PC-9 (cell line): Measurements from ENCODE around the gene METTL22. TPM values are rescaled to one million over a fixed set of nuclear protein-coding genes. Genes with fewer than 3 reads are reported as not detected.
"Not testable (repeated sequence)": the region's sequence is repeated elsewhere in the genome, so short reads cannot be mapped to it uniquely, and the experiment has no call there.

Experiments used
- BruUV-seq: library from RNA; stranded (reverse); fragments of 400-500 nt; replicated peaks from 2 replicates; lab custom pipeline; 2021; lab: Mats Ljungman, UMichigan
- CTCF ChIA-PET: fragments of 300-600 bp; sonication (Branson Sonifier 250); formaldehyde crosslinking; loops from one replicate; lab custom pipeline; 2022; ENCODE audit warnings: antibody characterized with exemption; lab: Charles Lee
- POLR2A ChIA-PET: fragments of 300-600 bp; sonication (Branson Sonifier 250); formaldehyde crosslinking; loops from one replicate; lab custom pipeline; 2022; ENCODE audit warnings: antibody characterized with exemption; ENCODE audit not compliant: unreplicated experiment; lab: Charles Lee
- DNase-seq, 2 experiments: peaks; one replicate each; pipeline versions ENCODE4 v3.0.0 to v3.0.0-alpha.2; 2015 to 2022; ENCODE audit warnings: mixed read lengths in 1 of 2
- H2AFZ ChIP-seq: fragments of 200-600 bp; sonication (generic); 2 replicates; pipeline ENCODE4 v1.8.1; 2017; ENCODE audit warnings: antibody characterized with exemption
- H3F3A ChIP-seq: fragments of 200-600 bp; sonication (generic); 2 replicates; pipeline ENCODE4 v1.8.1; 2017; ENCODE audit warnings: antibody characterized with exemption, mild to moderate bottlenecking, low read depth; ENCODE audit not compliant: insufficient read depth
- H3K27ac ChIP-seq: fragments of 200-600 bp; sonication (generic); 2 replicates; pipeline ENCODE4 v1.6.1; 2016; ENCODE audit warnings: mixed run types
- H3K27me3 ChIP-seq: fragments of 200-600 bp; sonication (generic); 2 replicates; pipeline ENCODE4 v1.6.1; 2016; ENCODE audit warnings: low read depth, mixed run types; ENCODE audit not compliant: insufficient read depth
- H3K36me3 ChIP-seq: fragments of 200-600 bp; sonication (generic); 2 replicates; pipeline ENCODE4 v1.6.1; 2016; ENCODE audit warnings: low read depth, mixed run types
- H3K4me1 ChIP-seq: fragments of 200-600 bp; sonication (generic); replicated peaks from 2 replicates; pipeline ENCODE4 v1.6.1; 2016; ENCODE audit warnings: mixed run types; ENCODE audit not compliant: insufficient read depth
- H3K4me2 ChIP-seq: fragments of 200-600 bp; sonication (generic); 2 replicates; pipeline ENCODE4 v1.6.1; 2017; ENCODE audit warnings: mixed run types
- H3K4me3 ChIP-seq: fragments of 200-600 bp; sonication (generic); 2 replicates; pipeline ENCODE4 v1.6.1; 2016; ENCODE audit warnings: mixed run types
- H3K79me2 ChIP-seq: fragments of 200-600 bp; sonication (generic); 2 replicates; pipeline ENCODE4 v1.6.1; 2017; ENCODE audit warnings: low read depth, mixed run types
- H3K9me2 ChIP-seq: fragments of 200-600 bp; sonication (generic); 2 replicates; pipeline ENCODE4 v1.8.1; 2017; ENCODE audit warnings: mild to moderate bottlenecking; ENCODE audit not compliant: insufficient read depth
- H3K9me3 ChIP-seq: fragments of 200-600 bp; sonication (generic); 2 replicates; pipeline ENCODE4 v1.8.1; 2016; ENCODE audit warnings: low read depth; ENCODE audit not compliant: insufficient read depth
- H4K20me1 ChIP-seq: fragments of 200-600 bp; sonication (generic); 2 replicates; pipeline ENCODE4 v1.8.1; 2017; ENCODE audit not compliant: insufficient read depth
- EZH2 ChIP-seq: fragments of 200-600 bp; sonication (generic); IDR thresholded peaks from 2 replicates; pipeline ENCODE4 v1.8.0; 2017; ENCODE audit warnings: antibody characterized with exemption, low read depth
- intact Hi-C: fragments of 100-400 bp; cut with micrococcal nuclease; formaldehyde crosslinking; loops from one replicate; pipeline ENCODE4 v1.10.0; 2022; ENCODE audit not compliant: unreplicated experiment
- total RNA-seq: library from RNA; stranded (reverse); gene quantifications from 2 replicates; pipeline ENCODE4 v1.2.3, GENCODE V29; 2021
- TF ChIP-seq, protein P1 (sequence below): fragments of 200-600 bp; sonication (generic); conservative IDR thresholded peaks from 2 replicates; pipeline ENCODE4 v1.6.1; 2017; ENCODE audit warnings: mixed run types, antibody characterized with exemption, mild to moderate bottlenecking, moderate library complexity

METTL22 gene
- total RNA-seq, 1 experiment from 2014 or later = 62.2 TPM

GRCh38 chr16:8649829-8650554, 28.5 kb downstream of the METTL22 start:
- H3K9me2 ChIP-seq = no peaks in the 10 kb centered on the region
- ChIA-PET CTCF (no interaction called here), POLR2A (no interaction called here)
- H3K9me3 ChIP-seq = no peaks in the 10 kb centered on the region
- H4K20me1 ChIP-seq = no peaks in the 10 kb centered on the region
- intact Hi-C loops = no loop called here
- BruUV-seq = TSS peak; percentile 11
- no peaks in the 10 kb centered on the region for H3F3A ChIP-seq
- no peak for DNase-seq
- H3K27me3 ChIP-seq = no peaks in the 10 kb centered on the region
- H3K27ac ChIP-seq = no peak overlapping the region
- no peak overlapping the region for H3K4me2 ChIP-seq
- H3K36me3 ChIP-seq = no peaks in the 10 kb centered on the region
- no peaks in the 10 kb centered on the region for H3K79me2 ChIP-seq
- H2AFZ ChIP-seq = no peak overlapping the region
- no peaks in the 10 kb centered on the region for H3K4me1 ChIP-seq
- no peak overlapping the region for H3K4me3 ChIP-seq
- TF ChIP-seq, protein P1, sequence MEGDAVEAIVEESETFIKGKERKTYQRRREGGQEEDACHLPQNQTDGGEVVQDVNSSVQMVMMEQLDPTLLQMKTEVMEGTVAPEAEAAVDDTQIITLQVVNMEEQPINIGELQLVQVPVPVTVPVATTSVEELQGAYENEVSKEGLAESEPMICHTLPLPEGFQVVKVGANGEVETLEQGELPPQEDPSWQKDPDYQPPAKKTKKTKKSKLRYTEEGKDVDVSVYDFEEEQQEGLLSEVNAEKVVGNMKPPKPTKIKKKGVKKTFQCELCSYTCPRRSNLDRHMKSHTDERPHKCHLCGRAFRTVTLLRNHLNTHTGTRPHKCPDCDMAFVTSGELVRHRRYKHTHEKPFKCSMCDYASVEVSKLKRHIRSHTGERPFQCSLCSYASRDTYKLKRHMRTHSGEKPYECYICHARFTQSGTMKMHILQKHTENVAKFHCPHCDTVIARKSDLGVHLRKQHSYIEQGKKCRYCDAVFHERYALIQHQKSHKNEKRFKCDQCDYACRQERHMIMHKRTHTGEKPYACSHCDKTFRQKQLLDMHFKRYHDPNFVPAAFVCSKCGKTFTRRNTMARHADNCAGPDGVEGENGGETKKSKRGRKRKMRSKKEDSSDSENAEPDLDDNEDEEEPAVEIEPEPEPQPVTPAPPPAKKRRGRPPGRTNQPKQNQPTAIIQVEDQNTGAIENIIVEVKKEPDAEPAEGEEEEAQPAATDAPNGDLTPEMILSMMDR = no peak
- no peak for TF ChIP-seq EZH2

GRCh38 chr16:8651958-8652357, 30.5 kb downstream of the METTL22 start:
- H3K27ac ChIP-seq, H3K4me1 ChIP-seq, H3K4me3 ChIP-seq, H3K4me2 ChIP-seq, H3F3A ChIP-seq, H2AFZ ChIP-seq, H3K79me2 ChIP-seq, BruUV-seq, H3K27me3 ChIP-seq, H3K9me2 ChIP-seq, H4K20me1 ChIP-seq, H3K9me3 ChIP-seq, H3K36me3 ChIP-seq, intact Hi-C loops, POLR2A ChIA-PET: not testable (repeated sequence)
- TF ChIP-seq, protein P1 = peak; percentile 38; the same call in 1 of the 2 replicates
- CTCF ChIA-PET = interaction anchor here (0.6 to 0.8 kb wide), 2 partner anchors 77 to 256 kb away, joined by 3 to 4 read pairs; no protein-coding TSS in a partner anchor
- peak in 1 of 2 experiments; percentile 21 for DNase-seq

DNA sequence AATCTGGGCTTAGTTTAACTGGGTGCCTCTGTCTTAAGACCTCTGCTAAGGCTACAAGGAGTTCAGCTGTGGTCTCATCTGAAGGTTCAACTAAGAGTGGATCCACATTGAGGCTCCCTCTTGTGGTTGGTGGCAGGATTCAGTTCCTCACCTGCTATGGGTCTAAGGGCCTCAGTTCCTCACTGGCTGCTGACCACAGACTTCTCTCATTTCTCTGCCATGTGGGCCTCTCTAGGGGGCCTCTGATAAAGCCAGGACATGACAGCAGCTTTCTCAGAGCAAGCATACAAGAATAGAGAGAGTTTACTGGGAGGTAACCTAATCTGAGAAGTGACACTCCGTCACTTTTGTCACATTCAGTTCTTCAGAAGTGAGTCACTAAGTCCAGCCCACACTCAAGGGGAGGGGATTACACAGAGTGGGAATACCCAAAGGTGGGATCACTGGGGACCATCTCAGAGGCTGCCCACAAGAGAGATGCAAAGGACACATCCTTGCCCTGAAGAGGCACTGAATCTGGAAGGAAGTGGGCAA, 33.8 kb downstream of the METTL22 start:
- no peak overlapping the region for H3K4me2 ChIP-seq
- no peaks in the 10 kb centered on the region for H3K27me3 ChIP-seq
- no peaks in the 10 kb centered on the region for H3K9me3 ChIP-seq
- no peaks in the 10 kb centered on the region for H3K9me2 ChIP-seq
- DNase-seq = no peak
- intact Hi-C loops = no loop called here
- no peaks in the 10 kb centered on the region for H4K20me1 ChIP-seq
- H3K79me2 ChIP-seq = no peaks in the 10 kb centered on the region
- POLR2A ChIA-PET = no interaction called here
- no peaks in the 10 kb centered on the region for H3K36me3 ChIP-seq
- no TSS peak for BruUV-seq
- CTCF ChIA-PET = interaction anchor here (0.7 kb wide), 1 partner anchor 255 kb away, joined by 4 read pairs; no protein-coding TSS in a partner anchor
- H2AFZ ChIP-seq = no peak overlapping the region
- TF ChIP-seq EZH2 = no peak
- TF ChIP-seq, protein P1 = peak; percentile 66
- no peaks in the 10 kb centered on the region for H3K4me1 ChIP-seq
- H3F3A ChIP-seq = no peaks in the 10 kb centered on the region
- H3K4me3 ChIP-seq = no peak overlapping the region
- no peak overlapping the region for H3K27ac ChIP-seq
